ENCODE measurements around the gene F8. TPM values are rescaled to one million over a fixed set of nuclear protein-coding genes. Genes with fewer than 3 reads are reported as not detected.

The F8 gene
- total RNA-seq: 2.1 and 3.1 TPM in 2 replicates

DNA sequence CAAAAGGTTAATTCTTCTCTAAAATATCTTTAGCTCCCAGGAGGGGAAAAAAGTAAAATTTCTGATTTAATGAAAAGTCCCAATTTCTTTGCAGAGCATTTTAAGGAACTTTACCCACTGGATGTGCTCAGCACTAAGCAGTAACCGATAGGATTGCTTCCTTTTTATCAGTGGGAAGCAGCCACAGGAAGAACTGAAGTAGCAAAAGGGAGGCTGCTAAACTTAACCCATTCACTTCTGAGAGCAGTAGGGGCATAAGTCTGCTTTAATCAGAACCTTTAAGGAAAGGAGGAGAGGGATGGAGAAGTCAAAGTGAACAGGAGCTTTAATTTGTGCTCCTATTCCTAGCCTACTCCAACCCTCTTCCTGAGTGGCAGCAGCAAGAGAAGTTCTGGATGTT is at the start of gene F8:
F8 (minus strand) TSS at position 139 of the 400 bp plus-strand sequence. CDS start 171 bp downstream, outside the sequence.

DNA sequence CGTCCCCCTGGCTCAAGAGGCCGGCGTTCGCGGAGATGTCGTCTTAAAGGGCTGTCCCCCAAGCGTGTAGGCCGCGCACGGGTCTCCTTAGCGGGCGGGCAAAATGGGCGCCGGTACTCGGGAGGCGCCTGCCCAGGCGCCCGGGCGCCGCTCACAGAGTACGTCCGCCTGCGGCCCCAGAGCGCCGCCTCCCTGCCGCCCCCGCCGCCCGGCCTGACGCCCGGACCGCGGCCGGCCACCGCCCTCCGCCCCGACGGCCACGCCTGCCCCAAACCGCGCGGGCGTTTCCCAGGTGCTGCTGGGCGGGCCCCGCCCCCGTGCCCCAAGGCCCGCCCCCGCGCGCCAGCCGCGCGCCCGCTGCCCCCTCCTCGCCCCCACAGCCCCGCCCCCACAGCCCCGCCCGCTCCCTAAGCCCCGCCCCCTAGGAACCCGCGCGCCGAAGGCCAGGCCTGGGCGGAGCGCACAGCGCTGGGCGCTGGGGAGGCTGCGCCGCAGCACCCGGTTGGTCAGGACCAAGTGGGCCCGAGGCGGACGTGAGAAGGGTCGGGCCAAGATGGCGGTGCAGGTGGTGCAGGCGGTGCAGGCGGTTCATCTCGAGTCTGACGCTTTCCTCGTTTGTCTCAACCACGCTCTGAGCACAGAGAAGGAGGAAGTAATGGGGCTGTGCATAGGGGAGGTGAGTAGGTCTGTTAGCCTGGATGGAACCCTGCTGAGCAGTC is 48.6 kb upstream of the F8 start, which contains the start of the genes BRCC3, CMC4 and MTCP1:
BRCC3 (plus strand) TSS at position 534 of the 719 bp plus-strand sequence; CDS start at position 554, 20 bp downstream.
CMC4 (minus strand) TSS at position 162 of the 719 bp plus-strand sequence. CDS start 7,113 bp downstream, outside the sequence.
MTCP1 (minus strand) TSS at position 162 of the 719 bp plus-strand sequence. CDS start 5,126 bp downstream, outside the sequence.

DNA sequence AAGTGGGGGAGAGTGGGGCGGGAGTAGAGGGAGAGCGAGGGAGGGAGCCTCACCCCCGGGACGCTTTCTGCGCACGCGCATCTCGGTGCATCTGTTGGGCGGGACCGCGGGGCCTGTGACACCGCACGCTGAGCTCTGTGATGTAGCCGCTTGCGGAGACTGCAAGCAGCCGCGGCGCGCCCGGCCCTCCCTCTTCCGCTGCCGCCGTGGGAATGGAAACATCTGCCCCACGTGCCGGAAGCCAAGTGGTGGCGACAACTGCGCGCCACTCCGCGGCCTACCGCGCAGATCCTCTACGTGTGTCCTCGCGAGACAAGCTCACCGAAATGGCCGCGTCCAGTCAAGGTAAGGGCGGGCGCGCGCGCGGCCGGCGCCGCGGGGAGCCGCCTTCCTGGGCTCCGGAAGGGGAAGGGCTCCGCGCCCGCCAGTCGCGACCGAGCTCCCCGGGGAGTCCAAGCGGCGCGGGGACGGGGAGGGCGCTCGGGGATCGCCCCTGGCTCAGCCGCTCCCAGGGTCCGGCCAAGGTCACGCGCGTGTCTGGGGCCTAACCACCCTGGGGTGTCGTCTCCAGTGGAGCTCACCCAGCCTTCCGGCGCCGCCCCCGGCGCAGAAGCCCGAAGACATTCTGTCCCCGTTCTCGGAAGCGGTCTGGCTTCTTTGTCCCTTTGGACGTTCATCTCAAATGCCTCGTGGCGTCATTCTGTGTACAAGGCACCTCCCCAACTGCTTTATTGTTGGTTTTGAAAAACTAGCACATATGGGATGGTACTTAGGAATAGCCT is 4.4 kb upstream of the F8 start, which contains the start of gene FUNDC2:
FUNDC2 (plus strand) TSS at position 118 of the 782 bp plus-strand sequence; CDS start at position 213, 95 bp downstream.

DNA sequence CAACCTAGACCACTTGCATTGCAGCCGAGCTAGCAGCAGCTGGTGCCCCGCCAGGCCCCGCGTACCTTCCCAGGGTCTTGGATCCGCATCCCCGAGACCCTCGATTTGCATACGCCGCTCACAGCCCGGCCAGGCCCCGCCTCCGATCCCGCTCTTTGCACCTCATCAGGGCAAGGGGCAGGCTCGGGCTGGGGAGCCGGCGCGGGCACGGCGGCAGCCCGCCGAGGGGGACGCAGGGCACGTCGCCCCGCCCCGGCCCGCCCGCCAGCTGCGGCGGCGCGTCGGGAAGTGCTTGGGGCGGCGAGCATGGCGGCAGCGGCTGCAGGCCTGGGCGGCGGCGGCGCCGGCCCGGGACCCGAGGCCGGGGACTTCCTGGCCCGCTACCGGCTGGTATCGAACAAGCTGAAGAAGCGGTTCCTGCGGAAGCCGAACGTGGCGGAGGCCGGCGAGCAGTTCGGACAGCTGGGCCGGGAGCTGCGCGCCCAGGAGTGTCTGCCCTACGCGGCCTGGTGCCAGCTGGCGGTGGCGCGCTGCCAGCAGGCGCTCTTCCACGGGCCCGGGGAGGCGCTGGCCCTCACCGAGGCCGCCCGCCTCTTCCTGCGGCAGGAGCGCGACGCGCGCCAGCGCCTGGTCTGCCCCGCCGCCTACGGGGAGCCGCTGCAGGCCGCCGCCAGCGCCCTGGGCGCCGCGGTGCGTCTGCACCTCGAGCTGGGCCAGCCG is 136.3 kb downstream of the F8 start, which contains the start of gene F8A1:
F8A1 (plus strand) TSS at position 287 of the 720 bp plus-strand sequence; CDS start at position 307, 20 bp downstream.

DNA sequence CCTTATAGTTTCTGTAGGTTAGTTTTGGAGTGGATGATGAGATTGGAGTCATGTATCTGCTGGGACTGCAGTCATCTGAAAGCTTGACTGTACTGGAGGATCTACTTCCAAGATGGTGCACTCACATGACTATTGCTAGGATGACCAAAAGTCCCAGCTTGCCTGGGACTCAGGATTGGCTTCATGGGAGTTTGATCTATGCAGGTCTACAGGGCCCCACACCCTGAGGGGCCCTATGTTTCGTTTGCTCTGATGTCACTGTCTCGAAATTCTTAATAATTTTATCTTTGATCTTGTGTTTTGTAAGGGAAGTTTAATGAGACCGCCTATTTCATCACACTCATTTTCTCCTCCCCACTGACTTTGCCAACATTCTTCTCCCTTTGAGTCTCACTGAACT is 188.0 kb downstream of the F8 start, which contains the start of gene SMIM9:
SMIM9 (minus strand) TSS at position 101 of the 400 bp plus-strand sequence. CDS start 3,806 bp downstream, outside the sequence.

DNA sequence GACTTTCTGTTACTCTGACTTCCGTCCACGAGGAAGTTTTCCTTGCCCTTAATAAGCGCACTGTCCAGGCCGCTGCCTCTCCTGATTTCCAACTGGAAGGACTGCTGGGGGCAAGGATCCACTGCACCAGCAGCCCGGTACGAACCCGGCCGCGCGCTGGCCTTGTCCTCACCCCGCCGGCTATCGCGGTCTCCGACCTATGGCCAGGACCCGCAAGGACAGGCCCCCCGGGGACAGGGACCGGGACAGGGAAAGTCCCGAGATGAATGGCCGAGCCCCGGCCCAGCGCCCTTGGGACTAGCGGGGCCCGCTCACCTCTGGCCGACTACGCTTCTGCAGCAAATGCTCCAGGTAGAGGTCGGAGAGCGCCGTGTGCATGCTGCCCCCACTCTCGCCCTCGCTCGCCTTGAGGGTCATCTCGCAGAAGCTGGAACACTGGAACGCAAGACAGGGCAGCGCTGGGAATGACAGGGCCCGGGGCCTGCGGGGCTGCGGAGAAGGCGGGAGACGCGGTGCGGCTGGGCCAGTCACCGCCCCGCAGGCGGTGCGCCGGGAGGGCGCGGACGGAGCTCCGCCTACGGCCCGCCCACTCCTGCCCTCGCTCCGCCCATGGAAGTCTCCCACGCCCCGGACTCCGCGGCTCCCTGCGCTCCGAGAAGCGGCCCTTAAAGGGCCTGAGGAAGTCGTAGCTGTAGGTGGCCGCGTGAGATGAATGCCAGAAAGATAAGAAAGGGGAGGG is 217.4 kb downstream of the F8 start, which contains the start of gene MPP1:
MPP1 (minus strand) TSS at position 529 of the 739 bp plus-strand sequence; CDS start at position 417, 112 bp downstream.

Other genes starting within 250 kb of the F8 start
- gene MPP1, start 217.2 kb downstream of the F8 start, total RNA-seq: 25.9 and 28.7 TPM in 2 replicates
- gene SMIM9, start 188.1 kb downstream of the F8 start, total RNA-seq: not detected in 2 replicates
- 4.9 and 6.1 TPM in 2 replicates for gene F8A1, start 136.4 kb downstream of the F8 start, total RNA-seq
- 35.7 and 66.9 TPM in 2 replicates for gene FUNDC2, start 4.1 kb upstream of the F8 start, total RNA-seq
- gene CMC4, start 48.4 kb upstream of the F8 start, total RNA-seq: 17.3 and 22.8 TPM in 2 replicates
- 3.7 and 4.5 TPM in 2 replicates for gene MTCP1, start 48.4 kb upstream of the F8 start, total RNA-seq
- 13.9 and 14.5 TPM in 2 replicates for gene BRCC3, start 48.8 kb upstream of the F8 start, total RNA-seq
- 60.2 and 85.3 TPM in 2 replicates for gene VBP1, start 193.7 kb upstream of the F8 start, total RNA-seq
- 0.05 TPM in 1 of 2 replicates, not detected in the other for gene RAB39B, start 241.8 kb upstream of the F8 start, total RNA-seq

Measured in mammary microvascular endothelial cell (primary cell).